Sigmoid colon (tissue), 7 donors: ENCODE measurements around the gene MRC2. TPM values are rescaled to one million over a fixed set of nuclear protein-coding genes. Genes with fewer than 3 reads are reported as not detected.

Experiments used
- DNase-seq: peaks from one replicate; pipeline ENCODE4 v3.0.0-alpha.2; 2019
- H3K27ac ChIP-seq, 4 donors: fragments of 200-600 bp; sonication (generic); one replicate each; pipeline ENCODE4 v1.5.1; 2016 to 2019; ENCODE audit warnings: mild to moderate bottlenecking in 1 of 4
- H3K27me3 ChIP-seq, 3 donors: fragments of 200-600 bp; sonication (generic); one replicate each; pipeline ENCODE4 v1.5.1; 2019; ENCODE audit warnings: mild to moderate bottlenecking in 1 of 3
- H3K36me3 ChIP-seq, 4 donors: fragments of 200-600 bp; sonication (generic); one replicate each; pipeline ENCODE4 v1.5.1; 2016 to 2019
- H3K4me1 ChIP-seq, 4 donors: fragments of 200-600 bp; sonication (generic); one replicate each; pipeline ENCODE4 v1.5.1; 2017 to 2019
- H3K4me3 ChIP-seq, 4 donors: fragments of 200-600 bp; sonication (generic); one replicate each; pipeline ENCODE4 v1.5.1; 2017 to 2019; ENCODE audit warnings: mild to moderate bottlenecking in 2 of 4, moderate library complexity in 1 of 4
- H3K9me3 ChIP-seq, 4 donors: fragments of 200-600 bp in 3 of 4; sonication (generic) in 3 of 4; one replicate each; pipeline versions ENCODE4 v1.5.1 to v1.6.1; 2013 to 2019
- EP300 ChIP-seq, 4 donors: sonication (generic); formaldehyde crosslinking; IDR thresholded peaks; one replicate each; pipeline ENCODE4 v1.6.1; 2017; ENCODE audit warnings: antibody characterized with exemption in 4 of 4
- POLR2A ChIP-seq, 2 donors: fragments of 450-650 bp; IDR thresholded peaks; one replicate each; pipeline ENCODE4 v1.6.1; 2016; ENCODE audit warnings: antibody characterized with exemption in 2 of 2, mild to moderate bottlenecking in 2 of 2, moderate library complexity in 2 of 2
- POLR2AphosphoS5 ChIP-seq, 4 donors: sonication (generic); formaldehyde crosslinking; IDR thresholded peaks; one replicate each; pipeline ENCODE4 v1.6.1; 2017; ENCODE audit warnings: antibody characterized with exemption in 4 of 4
- WGBS, 2 donors: extraction: QIAGEN DNeasy Blood & Tissue Kit; methylation state at CpG; one replicate each; pipeline ENCODE4 v1.1.7; 2013; 5-methylcytosine and 5-hydroxymethylcytosine counted together
- intact Hi-C: fragments of 100-400 bp; cut with DNase I; formaldehyde crosslinking; loops from one replicate; pipeline ENCODE4 v1.15.1; 2023
- polyA plus RNA-seq, 3 donors: library from polyadenylated mRNA; stranded (reverse); fragments of 200-250 nt; gene quantifications; one replicate each; pipeline ENCODE4 v1.2.3, GENCODE V29; 2013
- total RNA-seq, 4 donors: library from RNA; depleted of rRNA; stranded (reverse); fragments of >200 nt; gene quantifications; one replicate each; pipeline ENCODE4 v1.1.0, GENCODE V29; 2016
- TF ChIP-seq, protein P1 (sequence below), 4 experiments: fragments of 450-650 bp in 3 of 4; fragments of 200-600 bp in 1 of 4; IDR thresholded peaks; one replicate each; pipeline ENCODE4 v1.5.1; 2016 to 2019; ENCODE audit warnings: antibody characterized with exemption in 4 of 4, mild to moderate bottlenecking in 3 of 4, moderate library complexity in 2 of 4
- donor health status: healthy with polysubstance abuse.
- donor health status: Bipolar disorder and iron deficiency.
- donor health status: healthy.

The MRC2 gene
- total and polyA plus RNA-seq, 7 donors, result 2.5 to 94.4 (median 19.6) TPM

- TF ChIP-seq POLR2A (IDR thresholded peaks at IDR 0.05), result no peak
- no peak for TF ChIP-seq EP300 (IDR thresholded peaks at IDR 0.05)
- TF ChIP-seq, protein P1, sequence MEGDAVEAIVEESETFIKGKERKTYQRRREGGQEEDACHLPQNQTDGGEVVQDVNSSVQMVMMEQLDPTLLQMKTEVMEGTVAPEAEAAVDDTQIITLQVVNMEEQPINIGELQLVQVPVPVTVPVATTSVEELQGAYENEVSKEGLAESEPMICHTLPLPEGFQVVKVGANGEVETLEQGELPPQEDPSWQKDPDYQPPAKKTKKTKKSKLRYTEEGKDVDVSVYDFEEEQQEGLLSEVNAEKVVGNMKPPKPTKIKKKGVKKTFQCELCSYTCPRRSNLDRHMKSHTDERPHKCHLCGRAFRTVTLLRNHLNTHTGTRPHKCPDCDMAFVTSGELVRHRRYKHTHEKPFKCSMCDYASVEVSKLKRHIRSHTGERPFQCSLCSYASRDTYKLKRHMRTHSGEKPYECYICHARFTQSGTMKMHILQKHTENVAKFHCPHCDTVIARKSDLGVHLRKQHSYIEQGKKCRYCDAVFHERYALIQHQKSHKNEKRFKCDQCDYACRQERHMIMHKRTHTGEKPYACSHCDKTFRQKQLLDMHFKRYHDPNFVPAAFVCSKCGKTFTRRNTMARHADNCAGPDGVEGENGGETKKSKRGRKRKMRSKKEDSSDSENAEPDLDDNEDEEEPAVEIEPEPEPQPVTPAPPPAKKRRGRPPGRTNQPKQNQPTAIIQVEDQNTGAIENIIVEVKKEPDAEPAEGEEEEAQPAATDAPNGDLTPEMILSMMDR (IDR thresholded peaks at IDR 0.05), result no peak
- no peak for TF ChIP-seq POLR2AphosphoS5 (IDR thresholded peaks at IDR 0.05)
- Histone ChIP-seq H3K27ac (no peak overlapping the region), H3K27me3 (peaks cover 0 to 7% (median 0%) of the 10 kb centered on the region in 3 donors), H3K9me3 (no peaks in the 10 kb centered on the region), H3K4me1 (no peaks in the 10 kb centered on the region), H3K4me3 (no peak overlapping the region), H3K36me3 (no peaks in the 10 kb centered on the region)
- 62 to 72% methylated on average over 6 of the region's 6 CpGs for WGBS, 2 donors
- intact Hi-C loops, result no loop called here
- peak; percentile 17 for DNase-seq
These were observed 100.6 kb downstream of the MRC2 start for GRCh38 chr17:62727916-62728672.

- H3K27ac ChIP-seq, result no peak overlapping the region
- no peaks in the 10 kb centered on the region for H3K9me3 ChIP-seq
- TF ChIP-seq POLR2A (IDR thresholded peaks at IDR 0.05), result no peak
- TF ChIP-seq POLR2AphosphoS5 (IDR thresholded peaks at IDR 0.05), result no peak
- TF ChIP-seq EP300 (IDR thresholded peaks at IDR 0.05), result no peak
- TF ChIP-seq, protein P1 (IDR thresholded peaks at IDR 0.05), result no peak
- no peak for DNase-seq
- H3K36me3 ChIP-seq, result no peaks in the 10 kb centered on the region
- no peak overlapping the region for H3K4me3 ChIP-seq
- 84% methylated on average over 5 of the region's 5 CpGs for WGBS, 2 donors
- no peaks in the 10 kb centered on the region for H3K27me3 ChIP-seq
- no peaks in the 10 kb centered on the region for H3K4me1 ChIP-seq
- intact Hi-C loops, result no loop called here
These were observed 104.7 kb downstream of the MRC2 start for GRCh38 chr17:62732125-62732524.

DNA sequence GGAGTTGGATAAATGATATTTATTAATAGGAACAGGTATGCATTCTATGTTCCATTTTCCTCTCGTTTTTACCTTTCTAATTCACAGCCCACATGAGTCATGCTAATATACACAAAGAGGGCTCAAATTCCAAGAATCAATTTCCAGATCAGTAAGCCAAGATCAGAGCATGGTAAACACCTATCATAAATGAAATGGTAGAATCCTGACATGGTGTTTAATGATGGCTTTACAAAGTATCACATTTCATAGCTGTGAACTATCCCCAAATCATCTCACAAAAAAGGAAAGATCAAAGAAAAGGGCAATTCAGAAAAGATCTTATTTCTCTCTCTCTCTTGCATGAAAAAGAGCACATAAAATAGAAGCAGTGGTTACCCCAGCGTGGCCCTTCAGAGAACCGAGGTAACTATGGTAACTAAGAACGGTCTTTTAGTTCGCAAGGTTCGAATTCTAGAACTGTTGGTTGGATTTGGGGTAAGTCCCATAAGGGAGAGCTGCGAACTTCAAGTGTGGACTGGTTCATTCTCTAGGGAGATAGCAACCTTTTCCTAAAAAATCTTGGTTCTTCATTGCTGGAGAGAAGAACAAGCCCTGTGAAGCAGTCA is 107.7 kb downstream of the MRC2 start:
- Histone ChIP-seq H3K27me3 (no peaks in the 10 kb centered on the region), H3K4me3 (no peak overlapping the region), H3K4me1 (no peaks in the 10 kb centered on the region), H3K36me3 (no peaks in the 10 kb centered on the region), H3K9me3 (no peaks in the 10 kb centered on the region), H3K27ac (no peak overlapping the region)
- WGBS, 2 donors, result 76 to 83% methylated on average over 7 of the region's 7 CpGs
- TF ChIP-seq POLR2AphosphoS5 (IDR thresholded peaks at IDR 0.05), result no peak
- TF ChIP-seq, protein P1 (IDR thresholded peaks at IDR 0.05), result no peak
- no peak for TF ChIP-seq EP300 (IDR thresholded peaks at IDR 0.05)
- no peak for TF ChIP-seq POLR2A (IDR thresholded peaks at IDR 0.05)
- intact Hi-C loops, result no loop called here
- no peak for DNase-seq

DNA sequence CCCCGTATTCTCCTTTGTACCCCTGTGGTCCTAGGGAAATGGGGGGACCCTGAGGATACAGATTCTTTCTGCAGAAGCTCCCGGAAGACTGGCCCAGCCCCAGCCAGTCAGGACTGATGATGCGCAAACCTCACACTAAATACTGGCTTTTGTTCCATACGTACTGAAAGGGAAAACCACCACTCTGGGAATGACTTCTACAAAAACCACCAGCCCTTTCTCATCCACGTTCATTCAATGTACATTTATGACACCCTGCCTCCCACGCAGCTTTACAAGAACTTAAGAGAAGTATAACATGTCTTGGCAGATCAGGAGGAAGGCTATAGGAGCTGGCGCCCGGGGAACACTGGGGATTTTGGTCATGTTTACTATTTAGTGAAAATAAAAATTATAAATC is 110.0 kb downstream of the MRC2 start:
- intact Hi-C loops, result no loop called here
- no peak for DNase-seq
- no peaks in the 10 kb centered on the region for H3K9me3 ChIP-seq
- H3K4me3 ChIP-seq, result no peak overlapping the region
- no peaks in the 10 kb centered on the region for H3K36me3 ChIP-seq
- no peaks in the 10 kb centered on the region for H3K4me1 ChIP-seq
- WGBS, 2 donors, result 79% methylated on average over 8 of the region's 8 CpGs
- H3K27me3 ChIP-seq, result no peaks in the 10 kb centered on the region
- H3K27ac ChIP-seq, result no peak overlapping the region
- TF ChIP-seq POLR2AphosphoS5 (IDR thresholded peaks at IDR 0.05), result no peak
- TF ChIP-seq, protein P1 (IDR thresholded peaks at IDR 0.05), result no peak
- no peak for TF ChIP-seq EP300 (IDR thresholded peaks at IDR 0.05)
- no peak for TF ChIP-seq POLR2A (IDR thresholded peaks at IDR 0.05)
